IMR-90 (cell line): ENCODE results near the gene DIAPH2. TPM values are rescaled to one million over a fixed set of nuclear protein-coding genes. Genes with fewer than 3 reads are reported as not detected.

Experiments used
- ATAC-seq: fragments of 200-7000 bp; cut with Tn5 transposase; 2 replicates; pipeline ENCODE4 v1.9.1; 2020; ENCODE audit warnings: low read depth, mild to moderate bottlenecking, moderate library complexity
- BruUV-seq: library from RNA; stranded (reverse); fragments of 400-500 nt; replicated peaks from 2 replicates; lab custom pipeline; 2021; lab: Mats Ljungman, UMichigan
- CTCF ChIA-PET: fragments of 300-600 bp; formaldehyde crosslinking; extraction: SDS; loops from one replicate; lab custom pipeline; 2021; ENCODE audit warnings: antibody characterized with exemption; lab: Yijun Ruan, JAX
- POLR2A ChIA-PET: fragments of 300-600 bp; sonication (Branson Sonifier 250); formaldehyde crosslinking; loops from one replicate; lab custom pipeline; 2022; ENCODE audit warnings: antibody characterized with exemption; ENCODE audit not compliant: unreplicated experiment; lab: Charles Lee
- DNase-seq: peaks from one replicate; pipeline ENCODE4 v3.0.0; 2013
- H2AFZ ChIP-seq: replicated peaks from 2 replicates; pipeline ENCODE3; 2013; ENCODE audit warnings: low read length, mild to moderate bottlenecking; ENCODE audit not compliant: poor library complexity
- H2AK5ac ChIP-seq: 2 replicates; pipeline ENCODE4 v1.6.1; 2013; ENCODE audit warnings: low read depth, low read length, inconsistent platforms
- H2AK9ac ChIP-seq: replicated peaks from 2 replicates; pipeline ENCODE3; 2013; ENCODE audit warnings: mild to moderate bottlenecking, low read depth, low read length, moderate library complexity; ENCODE audit not compliant: poor library complexity
- H2BK120ac ChIP-seq: 2 replicates; pipeline ENCODE4 v1.6.1; 2013; ENCODE audit warnings: low read depth, low read length, inconsistent platforms
- H2BK15ac ChIP-seq: 3 replicates; pipeline ENCODE4 v1.6.1; 2013; ENCODE audit warnings: low read depth, low read length, inconsistent platforms
- H2BK20ac ChIP-seq: 2 replicates; pipeline ENCODE4 v1.6.1; 2013; ENCODE audit warnings: low read depth, mild to moderate bottlenecking, inconsistent platforms, low read length, moderate library complexity
- H2BK5ac ChIP-seq: 2 replicates; pipeline ENCODE4 v1.6.1; 2013; ENCODE audit warnings: mild to moderate bottlenecking, low read depth, low read length, inconsistent platforms; ENCODE audit not compliant: poor library complexity, severe bottlenecking
- H3K14ac ChIP-seq: replicated peaks from 2 replicates; pipeline ENCODE4 v1.6.1; 2013; ENCODE audit warnings: low read depth, low read length, inconsistent platforms
- H3K18ac ChIP-seq: 2 replicates; pipeline ENCODE4 v1.6.1; 2013; ENCODE audit warnings: low read depth, low read length, control low read depth
- H3K23ac ChIP-seq: 2 replicates; pipeline ENCODE4 v1.6.1; 2013; ENCODE audit warnings: low read depth, low read length, inconsistent platforms
- H3K27ac ChIP-seq: 2 replicates; pipeline ENCODE4 v1.5.1; 2013; ENCODE audit warnings: mild to moderate bottlenecking, control low read depth, low read length; ENCODE audit not compliant: insufficient read depth
- H3K27me3 ChIP-seq: 2 replicates; pipeline ENCODE4 v1.6.1; 2013; ENCODE audit warnings: low read length; ENCODE audit not compliant: control insufficient read depth, insufficient read depth
- H3K36me3 ChIP-seq: 2 replicates; pipeline ENCODE4 v1.6.1; 2013; ENCODE audit warnings: low read length, mixed read lengths; ENCODE audit not compliant: control insufficient read depth, insufficient read depth
- H3K4ac ChIP-seq: 2 replicates; pipeline ENCODE4 v1.6.1; 2013; ENCODE audit warnings: low read depth, low read length, inconsistent platforms
- H3K4me1 ChIP-seq: 2 replicates; pipeline ENCODE4 v1.6.1; 2013; ENCODE audit warnings: low read length, mixed read lengths; ENCODE audit not compliant: control insufficient read depth, insufficient read depth
- H3K4me2 ChIP-seq: 2 replicates; pipeline ENCODE4 v1.6.1; 2013; ENCODE audit warnings: low read depth, mild to moderate bottlenecking, control low read depth, low read length, moderate library complexity
- H3K4me3 ChIP-seq: 2 replicates; pipeline ENCODE4 v1.5.1; 2013; ENCODE audit warnings: low read depth, mild to moderate bottlenecking, control low read depth, low read length, moderate library complexity; ENCODE audit not compliant: insufficient read depth
- H3K56ac ChIP-seq: 2 replicates; pipeline ENCODE4 v1.6.1; 2013; ENCODE audit warnings: low read length, inconsistent platforms; ENCODE audit not compliant: insufficient read depth; ENCODE audit errors: extremely low read depth
- H3K79me1 ChIP-seq, 2 experiments: 2 replicates each; pipeline ENCODE4 v1.6.1; 2013; ENCODE audit warnings: low read length in 2 of 2, inconsistent platforms in 1 of 2, low read depth in 1 of 2
- H3K9ac ChIP-seq: 2 replicates; pipeline ENCODE4 v1.6.1; 2013; ENCODE audit warnings: low read depth, low read length, control low read depth
- H3K9me1 ChIP-seq: 2 replicates; pipeline ENCODE4 v1.6.1; 2013; ENCODE audit warnings: low read length, inconsistent platforms; ENCODE audit not compliant: insufficient read depth
- H3K9me3 ChIP-seq: 2 replicates; pipeline ENCODE4 v1.6.1; 2013; ENCODE audit warnings: low read length; ENCODE audit not compliant: control insufficient read depth, insufficient read depth
- H4K20me1 ChIP-seq: 2 replicates; pipeline ENCODE4 v1.6.1; 2013; ENCODE audit warnings: low read length, inconsistent platforms; ENCODE audit not compliant: insufficient read depth
- H4K5ac ChIP-seq: 2 replicates; pipeline ENCODE4 v1.6.1; 2013; ENCODE audit warnings: mild to moderate bottlenecking, low read depth, low read length, control low read depth
- H4K8ac ChIP-seq, 2 experiments: 2 replicates each; pipeline ENCODE4 v1.6.1; 2013; ENCODE audit warnings: low read depth in 2 of 2, low read length in 2 of 2, control low read depth in 1 of 2, inconsistent platforms in 1 of 2
- H4K91ac ChIP-seq: 2 replicates; pipeline ENCODE4 v1.6.1; 2013; ENCODE audit warnings: low read depth, low read length, inconsistent platforms; ENCODE audit not compliant: insufficient read depth
- WGBS, 2 experiments: methylation state at CpG; one replicate each; pipeline versions ENCODE4 v1.1.5 to v1.1.7; 2013; ENCODE audit warnings: missing lambda C conversion rate in 2 of 2; ENCODE audit not compliant: insufficient read length in 1 of 2; ENCODE audit errors: extremely low coverage in 2 of 2; 5-methylcytosine and 5-hydroxymethylcytosine counted together
- dilution Hi-C: fragments of 300-500 bp; cut with HindIII; formaldehyde crosslinking; loops from one replicate; pipeline ENCODE4 v1.14.3; 2018; ENCODE audit warnings: low sequenced_read_pairs; ENCODE audit not compliant: unreplicated experiment
- in situ Hi-C: fragments of 300-500 bp; cut with MboI; formaldehyde crosslinking; loops from 3 replicates; pipeline ENCODE4 v1.14.3; 2019; ENCODE audit warnings: low sequenced_read_pairs, inconsistent platforms, mixed read lengths
- intact Hi-C: fragments of 100-400 bp; cut with micrococcal nuclease; formaldehyde crosslinking; loops from 2 replicates; pipeline ENCODE4 v1.10.0; 2022
- polyA plus RNA-seq, 3 experiments: library from polyadenylated mRNA; depleted of rRNA; stranded (reverse); fragments of >200 nt; gene quantifications; 2 replicates each; pipeline ENCODE4 v1.2.3, GENCODE V29; 2012; ENCODE audit warnings: low replicate concordance in 1 of 3
- total RNA-seq: library from RNA; depleted of rRNA; stranded (reverse); fragments of >200 nt; gene quantifications from 2 replicates; pipeline ENCODE4 v1.2.3, GENCODE V29; 2012
- TF ChIP-seq, protein P1 (sequence below): fragments of 150-350 bp; IDR thresholded peaks from 2 replicates; pipeline ENCODE4 v1.6.1; 2016; ENCODE audit warnings: low read depth, mild to moderate bottlenecking, low read length, moderate library complexity, borderline replicate concordance

DIAPH2 gene
- total and polyA plus RNA-seq, 2 of the 4 experiments (the other 2 are of a cell fraction) = 3.6 to 19.9 TPM

DNA sequence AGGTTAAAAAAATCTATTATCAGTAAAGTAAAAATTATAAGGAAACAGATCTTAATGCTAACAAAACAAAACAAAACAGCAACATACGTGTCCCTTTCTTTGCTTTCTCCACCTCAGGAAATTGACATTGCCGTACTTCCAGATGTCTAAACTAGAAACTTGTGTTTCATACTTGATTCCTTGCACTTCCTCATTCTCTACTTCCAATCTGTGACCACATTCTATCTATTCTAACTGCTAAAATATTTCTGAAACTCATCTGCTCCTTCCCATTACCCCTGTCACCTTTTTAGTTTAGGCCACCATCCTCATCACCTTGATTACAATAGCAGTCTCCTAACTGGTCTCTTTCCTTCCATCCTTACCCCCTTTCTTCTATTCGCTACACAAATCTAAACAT lies 176.6 kb downstream of the DIAPH2 start:
- H3K4me1 ChIP-seq = no peaks in the 10 kb centered on the region
- no peak overlapping the region for H3K27ac ChIP-seq
- TF ChIP-seq, protein P1, sequence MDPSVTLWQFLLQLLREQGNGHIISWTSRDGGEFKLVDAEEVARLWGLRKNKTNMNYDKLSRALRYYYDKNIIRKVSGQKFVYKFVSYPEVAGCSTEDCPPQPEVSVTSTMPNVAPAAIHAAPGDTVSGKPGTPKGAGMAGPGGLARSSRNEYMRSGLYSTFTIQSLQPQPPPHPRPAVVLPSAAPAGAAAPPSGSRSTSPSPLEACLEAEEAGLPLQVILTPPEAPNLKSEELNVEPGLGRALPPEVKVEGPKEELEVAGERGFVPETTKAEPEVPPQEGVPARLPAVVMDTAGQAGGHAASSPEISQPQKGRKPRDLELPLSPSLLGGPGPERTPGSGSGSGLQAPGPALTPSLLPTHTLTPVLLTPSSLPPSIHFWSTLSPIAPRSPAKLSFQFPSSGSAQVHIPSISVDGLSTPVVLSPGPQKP = no peak
- no peak overlapping the region for H2AFZ ChIP-seq
- no peak overlapping the region for H2BK5ac ChIP-seq
- no peak overlapping the region for H2BK20ac ChIP-seq
- in situ Hi-C loops = no loop called here
- ChIA-PET POLR2A (no interaction called here), CTCF (no interaction called here)
- H3K56ac ChIP-seq = no peak overlapping the region
- BruUV-seq = no TSS peak
- no peak overlapping the region for H3K4me3 ChIP-seq
- DNase-seq (no peak), ATAC-seq (no peak)
- dilution Hi-C loops = no loop called here
- intact Hi-C loops = no loop called here
- no peak overlapping the region for H3K18ac ChIP-seq
- H2BK120ac ChIP-seq = no peak overlapping the region
- H3K9me3 ChIP-seq = no peaks in the 10 kb centered on the region
- no peak overlapping the region for H3K14ac ChIP-seq
- H3K27me3 ChIP-seq = no peaks in the 10 kb centered on the region
- H2BK15ac ChIP-seq = no peak overlapping the region
- H3K23ac ChIP-seq = no peak overlapping the region
- H4K8ac ChIP-seq = no peak overlapping the region
- peaks cover 0 to 3% of the 10 kb centered on the region in 2 experiments; a peak in 1 of 4 replicates for H3K79me1 ChIP-seq
- H3K36me3 ChIP-seq = no peaks in the 10 kb centered on the region
- no peak overlapping the region for H3K9ac ChIP-seq
- no peak overlapping the region for H2AK9ac ChIP-seq
- no peak overlapping the region for H2AK5ac ChIP-seq
- H3K4ac ChIP-seq = no peak overlapping the region
- no peaks in the 10 kb centered on the region for H3K9me1 ChIP-seq
- no peak overlapping the region for H4K5ac ChIP-seq
- H4K91ac ChIP-seq = no peak overlapping the region
- H4K20me1 ChIP-seq = no peaks in the 10 kb centered on the region
- 56% methylated on average over 1 of the region's 3 CpGs; no CpG with 5 or more reads in 1 of the 2 experiments for WGBS, 2 experiments
- H3K4me2 ChIP-seq = no peak overlapping the region
